HepG2 (cell line): ENCODE measurements around the gene HACE1. TPM values are rescaled to one million over a fixed set of nuclear protein-coding genes. Genes with fewer than 3 reads are reported as not detected.

Experiments
- ATAC-seq: fragments of 200-7000 bp; cut with Tn5 transposase; 3 replicates; pipeline ENCODE4 v1.9.1; 2020; ENCODE audit warnings: mild to moderate bottlenecking, moderate library complexity
- BruUV-seq: library from RNA; stranded (reverse); fragments of 400-500 nt; replicated peaks from 2 replicates; lab custom pipeline; 2021; lab: Mats Ljungman, UMichigan
- CTCF ChIA-PET: fragments of 300-600 bp; formaldehyde crosslinking; extraction: SDS; loops from one replicate; lab custom pipeline; 2021; ENCODE audit warnings: low total read pairs, inconsistent platforms, low intra/inter-chr PET ratio; lab: Yijun Ruan, JAX
- POLR2A ChIA-PET: fragments of 350-600 bp; sonication (Branson Sonifier 250); formaldehyde crosslinking; loops from one replicate; lab custom pipeline; 2020; ENCODE audit warnings: antibody characterized with exemption, inconsistent platforms; lab: Yijun Ruan, JAX
- DNase-seq: peaks from one replicate; pipeline ENCODE4 v3.0.0-alpha.2; 2015; ENCODE audit warnings: low spot score
- FAIRE-seq: peaks from 3 replicates; lab custom pipeline; 2011; peaks lifted over from hg19 to GRCh38; lab: Jason Lieb, UNC
- H2AFZ ChIP-seq: one replicate; pipeline ENCODE4 v1.6.1; 2011; ENCODE audit warnings: low read length, inconsistent platforms
- H3K27ac ChIP-seq: fragments of 300-600 bp; 3 replicates; pipeline ENCODE4 v1.8.0; 2011; ENCODE audit warnings: mixed run types, mild to moderate bottlenecking, mixed read lengths, low read length, inconsistent platforms; ENCODE audit not compliant: insufficient read depth; ENCODE audit errors: extremely low read length
- H3K27me3 ChIP-seq, 2 experiments: fragments of 200-600 bp in 1 of 2; 2 replicates in 1 of 2; 3 replicates in 1 of 2; pipeline versions ENCODE4 v1.6.0 to v1.8.0; 2011; ENCODE audit warnings: low read length in 2 of 2, mild to moderate bottlenecking in 2 of 2, moderate library complexity in 2 of 2, inconsistent platforms in 1 of 2; ENCODE audit not compliant: insufficient read depth in 2 of 2, control insufficient read depth in 1 of 2
- H3K36me3 ChIP-seq, 2 experiments: fragments of 200-600 bp in 1 of 2; replicated peaks in 1 of 2; 2 replicates in 1 of 2; 3 replicates in 1 of 2; pipeline versions ENCODE4 v1.5.1 to v1.8.0; 2011; ENCODE audit warnings: low read length in 2 of 2, inconsistent platforms in 1 of 2; ENCODE audit not compliant: insufficient read depth in 2 of 2, control insufficient read depth in 1 of 2
- H3K4me1 ChIP-seq: 2 replicates; pipeline ENCODE4 v1.5.1; 2012; ENCODE audit warnings: low read length, inconsistent platforms; ENCODE audit not compliant: insufficient read depth
- H3K4me2 ChIP-seq: 2 replicates; pipeline ENCODE4 v1.6.0; 2011; ENCODE audit warnings: low read depth, low read length, inconsistent platforms
- H3K4me3 ChIP-seq, 3 experiments: fragments of 200-600 bp in 1 of 3; sonication (generic), shearing (Covaris generic) in 1 of 3; replicated peaks in 1 of 3; 2 replicates each; pipeline ENCODE4 v1.5.1; 2011 to 2016; ENCODE audit warnings: low read length in 3 of 3, inconsistent platforms in 2 of 3, low read depth in 2 of 3, mild to moderate bottlenecking in 2 of 3, control low read depth in 1 of 3, mixed read lengths in 1 of 3; ENCODE audit not compliant: insufficient read depth in 1 of 3
- H3K79me2 ChIP-seq: one replicate; pipeline ENCODE4 v1.6.1; 2011; ENCODE audit warnings: low read length, inconsistent platforms; ENCODE audit not compliant: insufficient read depth
- H3K9ac ChIP-seq: 2 replicates; pipeline ENCODE4 v1.6.0; 2011; ENCODE audit warnings: mild to moderate bottlenecking, low read depth, low read length, inconsistent platforms; ENCODE audit not compliant: insufficient read depth
- H3K9me3 ChIP-seq: 2 replicates; pipeline ENCODE4 v1.5.1; 2012; ENCODE audit warnings: mild to moderate bottlenecking, low read length
- H4K20me1 ChIP-seq: 2 replicates; pipeline ENCODE4 v1.6.0; 2011; ENCODE audit warnings: inconsistent platforms, mild to moderate bottlenecking, low read length, moderate library complexity; ENCODE audit not compliant: insufficient read depth
- BCL6 ChIP-seq: IDR thresholded peaks from 2 replicates; pipeline ENCODE4 v1.6.1; 2016; ENCODE audit warnings: missing genetic modification reagents, missing compliant biosample characterization
- HES4 ChIP-seq: sonication (generic); formaldehyde crosslinking; IDR thresholded peaks from 2 replicates; pipeline ENCODE4 v1.9.0; 2021; ENCODE audit warnings: mild to moderate bottlenecking, missing genetic modification reagents, borderline replicate concordance
- JUN ChIP-seq: sonication (generic); formaldehyde crosslinking; IDR thresholded peaks from 2 replicates; pipeline ENCODE4 v1.4.0; 2020; ENCODE audit warnings: mild to moderate bottlenecking, missing genetic modification reagents
- KAT2B ChIP-seq: fragments of 150-350 bp; IDR thresholded peaks from 2 replicates; pipeline ENCODE4 v1.6.1; 2014; ENCODE audit warnings: low read depth, low read length, borderline replicate concordance
- NFE2L2 ChIP-seq: fragments of 150-350 bp; IDR thresholded peaks from 2 replicates; pipeline ENCODE4 v1.6.1; 2014; ENCODE audit warnings: low read length
- NRL ChIP-seq: sonication (generic); formaldehyde crosslinking; IDR thresholded peaks from 2 replicates; pipeline ENCODE4 v1.5.0; 2020; ENCODE audit warnings: missing genetic modification reagents, mild to moderate bottlenecking, moderate library complexity, borderline replicate concordance
- POLR2AphosphoS2 ChIP-seq: IDR thresholded peaks from 2 replicates; pipeline ENCODE4 v1.6.1; 2011; ENCODE audit warnings: low read depth, low read length, improper control_type of control experiment
- POLR2AphosphoS5 ChIP-seq: IDR thresholded peaks from 2 replicates; pipeline ENCODE4 v1.6.1; 2012; ENCODE audit warnings: low read depth, low read length
- YEATS4 ChIP-seq: sonication (generic); formaldehyde crosslinking; IDR thresholded peaks from 2 replicates; pipeline ENCODE4 v1.4.0; 2020; ENCODE audit warnings: missing genetic modification reagents, borderline replicate concordance
- ZBTB20 ChIP-seq: sonication (generic); formaldehyde crosslinking; IDR thresholded peaks from 2 replicates; pipeline ENCODE4 v1.8.1; 2023; ENCODE audit warnings: missing genetic modification reagents, low read depth, mild to moderate bottlenecking, borderline replicate concordance
- ZNF264 ChIP-seq: sonication (generic); formaldehyde crosslinking; IDR thresholded peaks from 2 replicates; pipeline ENCODE4 v1.4.0; 2020; ENCODE audit warnings: missing genetic modification reagents
- ZNF557 ChIP-seq: sonication (generic); formaldehyde crosslinking; IDR thresholded peaks from 2 replicates; pipeline ENCODE4 v1.4.0; 2020; ENCODE audit warnings: missing genetic modification reagents
- ZNF788 ChIP-seq: sonication (generic); formaldehyde crosslinking; IDR thresholded peaks from 2 replicates; pipeline ENCODE4 v1.5.0; 2020; ENCODE audit warnings: mild to moderate bottlenecking, missing genetic modification reagents, borderline replicate concordance
- WGBS: methylation state at CpG from one replicate; pipeline ENCODE4 v1.1.6; 2017; ENCODE audit warnings: low lambda C conversion rate; 5-methylcytosine and 5-hydroxymethylcytosine counted together
- in situ Hi-C: cut with HindIII; loops from 2 replicates; pipeline ENCODE4 v1.10.0; 2017; ENCODE audit warnings: low pct_unique_long_range_greater_than_20kb; ENCODE audit not compliant: extremely low pct_ligation_motif_present
- intact Hi-C: fragments of 100-400 bp; cut with micrococcal nuclease; formaldehyde crosslinking; loops from one replicate; pipeline ENCODE4 v1.10.0; 2022; ENCODE audit not compliant: unreplicated experiment
- polyA plus RNA-seq, 8 experiments: library from polyadenylated mRNA; depleted of rRNA in 3 of 8; stranded (reverse) in 7 of 8; unstranded in 1 of 8; fragments of >200 nt; fragmentation: Illumina TruSeq in 4 of 8; extraction: Trizol in 4 of 8; gene quantifications; 2 replicates each; pipeline versions ENCODE4 v1.2.1 to v1.2.3, GENCODE V29; 2011 to 2016; ENCODE audit warnings: low read depth in 4 of 8, missing spikeins in 1 of 8, mixed read lengths in 1 of 8; ENCODE audit not compliant: insufficient read depth in 1 of 8
- total RNA-seq, 5 experiments: library from RNA; depleted of rRNA; stranded (reverse); fragments of >200 nt; fragmentation: Illumina TruSeq; extraction: Trizol; gene quantifications; 2 replicates each; pipeline ENCODE4 v1.2.3, GENCODE V29; 2016; ENCODE audit warnings: low read depth in 1 of 5
- TF ChIP-seq, protein P1 (sequence below): sonication (generic); formaldehyde crosslinking; IDR thresholded peaks from 2 replicates; pipeline ENCODE4 v1.9.0; 2021; ENCODE audit warnings: missing genetic modification reagents, mild to moderate bottlenecking, borderline replicate concordance
- TF ChIP-seq, protein P2 (sequence below): sonication (generic); formaldehyde crosslinking; IDR thresholded peaks from 2 replicates; pipeline ENCODE4 v1.8.0; 2022; ENCODE audit warnings: mild to moderate bottlenecking, missing genetic modification reagents, borderline replicate concordance
- TF ChIP-seq, protein P3 (sequence below): sonication (generic); formaldehyde crosslinking; IDR thresholded peaks from 2 replicates; pipeline ENCODE4 v1.9.0; 2021; ENCODE audit warnings: missing genetic modification reagents, borderline replicate concordance
- TF ChIP-seq, protein P4 (sequence below): sonication (generic); formaldehyde crosslinking; IDR thresholded peaks from 2 replicates; pipeline ENCODE4 v1.4.0; 2020; ENCODE audit warnings: mild to moderate bottlenecking, missing genetic modification reagents

HACE1 gene
- total and polyA plus RNA-seq, 2 of the 13 experiments (the other 11 are each of a cell fraction or from before 2014, with no cell fraction given): 8.9 to 11.4 TPM

DNA sequence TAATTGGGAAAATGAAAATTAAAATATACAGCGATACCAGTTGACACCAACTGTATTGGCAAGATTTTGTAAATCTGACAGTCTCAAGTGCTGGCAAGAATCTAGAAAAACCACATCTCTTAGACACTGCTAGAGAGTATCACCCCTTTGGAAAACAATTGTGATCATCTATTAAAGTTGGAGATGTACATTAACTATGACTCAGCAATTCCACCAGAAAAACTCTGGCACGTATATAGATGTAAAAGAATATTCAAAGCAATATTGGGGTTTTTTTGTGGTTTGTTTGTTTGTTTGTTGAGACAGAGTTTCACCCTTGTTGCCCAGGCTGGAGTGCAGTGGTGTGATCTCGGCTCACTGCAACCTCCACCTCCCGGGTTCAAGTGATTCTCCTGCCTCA is 142.9 kb downstream of the HACE1 start (continued):
- no peak for TF ChIP-seq ZBTB20 (CRISPR knock-in tag)
- TF ChIP-seq NFE2L2: peak; percentile 88
- no peak for TF ChIP-seq POLR2AphosphoS2
- TF ChIP-seq, protein P1, sequence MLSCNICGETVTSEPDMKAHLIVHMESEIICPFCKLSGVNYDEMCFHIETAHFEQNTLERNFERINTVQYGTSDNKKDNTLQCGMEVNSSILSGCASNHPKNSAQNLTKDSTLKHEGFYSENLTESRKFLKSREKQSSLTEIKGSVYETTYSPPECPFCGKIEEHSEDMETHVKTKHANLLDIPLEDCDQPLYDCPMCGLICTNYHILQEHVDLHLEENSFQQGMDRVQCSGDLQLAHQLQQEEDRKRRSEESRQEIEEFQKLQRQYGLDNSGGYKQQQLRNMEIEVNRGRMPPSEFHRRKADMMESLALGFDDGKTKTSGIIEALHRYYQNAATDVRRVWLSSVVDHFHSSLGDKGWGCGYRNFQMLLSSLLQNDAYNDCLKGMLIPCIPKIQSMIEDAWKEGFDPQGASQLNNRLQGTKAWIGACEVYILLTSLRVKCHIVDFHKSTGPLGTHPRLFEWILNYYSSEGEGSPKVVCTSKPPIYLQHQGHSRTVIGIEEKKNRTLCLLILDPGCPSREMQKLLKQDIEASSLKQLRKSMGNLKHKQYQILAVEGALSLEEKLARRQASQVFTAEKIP (CRISPR knock-in tag): no peak

DNA sequence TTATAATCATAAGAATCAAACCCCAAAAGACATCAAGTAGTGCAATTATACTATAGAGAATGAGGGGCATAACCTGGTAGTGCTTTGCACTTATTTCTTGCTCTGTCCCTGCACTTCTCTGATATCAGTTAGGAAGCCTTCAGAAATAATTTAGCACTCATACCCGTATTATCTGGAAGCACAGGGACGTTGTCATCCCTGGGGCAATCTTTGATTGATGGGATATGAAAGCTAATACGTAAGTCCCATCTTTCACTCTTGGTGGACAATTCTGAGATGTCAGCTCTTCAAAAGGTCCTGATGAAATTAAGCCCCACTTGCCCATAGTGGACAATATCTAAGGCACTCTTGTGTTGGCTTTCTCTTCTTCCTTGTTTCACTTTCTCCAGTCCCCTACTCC is 144.9 kb downstream of the HACE1 start:
- no peaks in the 10 kb centered on the region for H4K20me1 ChIP-seq
- BruUV-seq: no TSS peak
- no peaks in the 10 kb centered on the region for H3K79me2 ChIP-seq
- in situ Hi-C loops: no loop called here
- peaks cover 12% of the 10 kb centered on the region for H3K4me1 ChIP-seq
- ATAC-seq: no peak
- H3K4me2 ChIP-seq: no peak overlapping the region
- H3K4me3 ChIP-seq: no peak overlapping the region
- H3K9me3 ChIP-seq: no peaks in the 10 kb centered on the region
- ChIA-PET CTCF (no interaction called here), POLR2A (no interaction called here)
- FAIRE-seq: no peak
- H3K9ac ChIP-seq: no peak overlapping the region
- H3K27ac ChIP-seq: no peak overlapping the region
- TF ChIP-seq YEATS4 (CRISPR knock-in tag): no peak
- TF ChIP-seq NRL: no peak
- TF ChIP-seq, protein P2, sequence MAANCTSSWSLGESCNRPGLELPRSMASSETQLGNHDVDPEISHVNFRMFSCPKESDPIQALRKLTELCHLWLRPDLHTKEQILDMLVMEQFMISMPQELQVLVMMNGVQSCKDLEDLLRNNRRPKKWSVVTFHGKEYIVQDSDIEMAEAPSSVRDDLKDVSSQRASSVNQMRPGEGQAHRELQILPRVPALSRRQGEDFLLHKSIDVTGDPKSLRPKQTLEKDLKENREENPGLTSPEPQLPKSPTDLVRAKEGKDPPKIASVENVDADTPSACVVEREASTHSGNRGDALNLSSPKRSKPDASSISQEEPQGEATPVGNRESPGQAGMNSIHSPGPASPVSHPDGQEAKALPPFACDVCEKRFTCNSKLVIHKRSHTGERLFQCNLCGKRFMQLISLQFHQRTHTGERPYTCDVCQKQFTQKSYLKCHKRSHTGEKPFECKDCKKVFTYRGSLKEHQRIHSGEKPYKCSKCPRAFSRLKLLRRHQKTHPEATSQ (CRISPR knock-in tag): no peak
- TF ChIP-seq, protein P3, sequence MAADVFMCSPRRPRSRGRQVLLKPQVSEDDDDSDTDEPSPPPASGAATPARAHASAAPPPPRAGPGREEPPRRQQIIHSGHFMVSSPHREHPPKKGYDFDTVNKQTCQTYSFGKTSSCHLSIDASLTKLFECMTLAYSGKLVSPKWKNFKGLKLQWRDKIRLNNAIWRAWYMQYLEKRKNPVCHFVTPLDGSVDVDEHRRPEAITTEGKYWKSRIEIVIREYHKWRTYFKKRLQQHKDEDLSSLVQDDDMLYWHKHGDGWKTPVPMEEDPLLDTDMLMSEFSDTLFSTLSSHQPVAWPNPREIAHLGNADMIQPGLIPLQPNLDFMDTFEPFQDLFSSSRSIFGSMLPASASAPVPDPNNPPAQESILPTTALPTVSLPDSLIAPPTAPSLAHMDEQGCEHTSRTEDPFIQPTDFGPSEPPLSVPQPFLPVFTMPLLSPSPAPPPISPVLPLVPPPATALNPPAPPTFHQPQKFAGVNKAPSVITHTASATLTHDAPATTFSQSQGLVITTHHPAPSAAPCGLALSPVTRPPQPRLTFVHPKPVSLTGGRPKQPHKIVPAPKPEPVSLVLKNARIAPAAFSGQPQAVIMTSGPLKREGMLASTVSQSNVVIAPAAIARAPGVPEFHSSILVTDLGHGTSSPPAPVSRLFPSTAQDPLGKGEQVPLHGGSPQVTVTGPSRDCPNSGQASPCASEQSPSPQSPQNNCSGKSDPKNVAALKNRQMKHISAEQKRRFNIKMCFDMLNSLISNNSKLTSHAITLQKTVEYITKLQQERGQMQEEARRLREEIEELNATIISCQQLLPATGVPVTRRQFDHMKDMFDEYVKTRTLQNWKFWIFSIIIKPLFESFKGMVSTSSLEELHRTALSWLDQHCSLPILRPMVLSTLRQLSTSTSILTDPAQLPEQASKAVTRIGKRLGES (CRISPR knock-in tag): no peak
- TF ChIP-seq BCL6 (CRISPR knock-in tag): no peak
- TF ChIP-seq ZNF557: no peak
- TF ChIP-seq KAT2B: no peak
- no peak for TF ChIP-seq JUN
- TF ChIP-seq ZNF788 (CRISPR knock-in tag): no peak
- TF ChIP-seq ZNF264: no peak
- TF ChIP-seq, protein P4, sequence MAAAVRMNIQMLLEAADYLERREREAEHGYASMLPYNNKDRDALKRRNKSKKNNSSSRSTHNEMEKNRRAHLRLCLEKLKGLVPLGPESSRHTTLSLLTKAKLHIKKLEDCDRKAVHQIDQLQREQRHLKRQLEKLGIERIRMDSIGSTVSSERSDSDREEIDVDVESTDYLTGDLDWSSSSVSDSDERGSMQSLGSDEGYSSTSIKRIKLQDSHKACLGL (CRISPR knock-in tag): no peak
- no peak for TF ChIP-seq HES4
- no peak for TF ChIP-seq POLR2AphosphoS5
- 83% methylated on average over 3 of the region's 3 CpGs for WGBS
- no peaks in the 10 kb centered on the region for H3K36me3 ChIP-seq
- no peaks in the 10 kb centered on the region for H3K27me3 ChIP-seq
- DNase-seq: no peak
- intact Hi-C loops: no loop called here
- H2AFZ ChIP-seq: no peak overlapping the region
